ENCODE results near the gene KAZN.

KAZN gene

DNA sequence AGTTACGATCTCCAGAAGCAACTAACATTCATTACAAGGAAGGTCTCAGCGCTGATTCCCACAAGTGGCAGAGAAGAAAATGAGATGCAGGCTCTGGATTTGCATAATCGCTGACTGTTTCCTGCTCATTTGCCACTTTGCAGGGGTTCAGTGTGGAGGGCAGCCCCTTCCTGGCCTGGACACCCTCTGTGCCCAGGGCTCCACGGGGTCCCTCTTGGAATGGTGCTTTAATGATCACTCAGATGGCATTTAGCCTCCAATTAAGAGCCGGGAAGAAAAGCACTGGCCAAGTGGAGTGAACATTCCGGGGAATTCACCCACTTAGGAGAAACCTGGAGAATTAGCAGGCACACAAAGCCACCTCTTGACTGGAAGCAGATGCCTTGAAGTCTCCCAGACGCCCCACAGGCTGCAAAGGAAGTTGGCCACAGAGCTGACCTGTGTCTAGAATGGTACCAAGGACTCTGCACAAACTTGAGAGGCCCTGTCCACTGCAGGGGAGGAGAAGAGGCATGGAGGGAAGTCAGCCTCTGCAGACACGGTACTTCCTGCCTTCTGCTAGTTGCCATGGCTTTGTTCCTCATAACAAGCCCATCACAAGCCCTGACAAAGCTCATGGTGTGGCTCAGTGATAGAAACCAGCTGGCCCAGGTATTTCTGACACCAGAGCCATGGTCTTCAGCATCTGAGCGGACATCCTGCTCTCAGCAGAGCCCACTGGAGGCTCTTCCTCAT is 157.2 kb downstream of the KAZN start:
- no peak for DNase-seq (ENCODE audit: low read depth)
- TF ChIP-seq, protein P1, sequence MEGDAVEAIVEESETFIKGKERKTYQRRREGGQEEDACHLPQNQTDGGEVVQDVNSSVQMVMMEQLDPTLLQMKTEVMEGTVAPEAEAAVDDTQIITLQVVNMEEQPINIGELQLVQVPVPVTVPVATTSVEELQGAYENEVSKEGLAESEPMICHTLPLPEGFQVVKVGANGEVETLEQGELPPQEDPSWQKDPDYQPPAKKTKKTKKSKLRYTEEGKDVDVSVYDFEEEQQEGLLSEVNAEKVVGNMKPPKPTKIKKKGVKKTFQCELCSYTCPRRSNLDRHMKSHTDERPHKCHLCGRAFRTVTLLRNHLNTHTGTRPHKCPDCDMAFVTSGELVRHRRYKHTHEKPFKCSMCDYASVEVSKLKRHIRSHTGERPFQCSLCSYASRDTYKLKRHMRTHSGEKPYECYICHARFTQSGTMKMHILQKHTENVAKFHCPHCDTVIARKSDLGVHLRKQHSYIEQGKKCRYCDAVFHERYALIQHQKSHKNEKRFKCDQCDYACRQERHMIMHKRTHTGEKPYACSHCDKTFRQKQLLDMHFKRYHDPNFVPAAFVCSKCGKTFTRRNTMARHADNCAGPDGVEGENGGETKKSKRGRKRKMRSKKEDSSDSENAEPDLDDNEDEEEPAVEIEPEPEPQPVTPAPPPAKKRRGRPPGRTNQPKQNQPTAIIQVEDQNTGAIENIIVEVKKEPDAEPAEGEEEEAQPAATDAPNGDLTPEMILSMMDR (conservative IDR thresholded peaks at IDR 0.05; ENCODE audit: low read depth, low read length) = no peak
- H3K4me3 ChIP-seq (ENCODE audit: low read depth, low read length) = no peak overlapping the region

DNA sequence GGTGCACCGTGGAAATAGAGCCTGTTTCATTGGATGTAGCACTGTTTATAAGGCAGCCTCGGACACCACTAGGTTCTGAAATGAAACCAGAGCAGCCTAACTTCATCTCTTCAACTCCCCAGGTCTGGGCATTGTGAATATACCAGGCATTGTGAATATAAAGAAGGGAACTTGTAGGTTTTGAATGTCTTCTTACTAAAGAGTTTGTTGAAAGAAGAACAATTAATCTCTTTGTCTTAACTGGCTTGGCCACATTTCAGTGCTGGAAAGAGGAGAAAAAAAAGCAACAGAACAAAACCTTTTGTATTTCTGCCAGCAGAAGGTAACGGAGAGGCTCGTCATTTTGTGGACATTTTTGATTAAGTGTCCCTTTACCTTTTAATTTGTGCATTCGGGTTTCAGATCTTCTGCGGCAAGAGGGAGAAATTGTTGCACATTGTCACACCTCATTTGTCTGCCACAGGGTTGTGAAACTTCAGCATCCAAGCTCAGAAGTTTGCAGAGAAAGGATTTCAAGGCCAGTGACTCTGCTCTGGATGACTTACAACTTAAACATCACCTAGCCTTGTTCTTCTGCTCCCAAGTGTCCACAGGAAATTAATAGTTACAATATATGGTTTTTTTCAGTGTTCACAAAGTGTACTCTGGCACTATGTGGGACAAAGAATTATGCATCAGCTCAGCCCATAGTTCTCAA is 158.3 kb downstream of the KAZN start:
- H3K4me3 ChIP-seq (ENCODE audit: low read depth, low read length) = no peak overlapping the region
- no peak for DNase-seq (ENCODE audit: low read depth)
- TF ChIP-seq, protein P1 (conservative IDR thresholded peaks at IDR 0.05; ENCODE audit: low read depth, low read length) = no peak

DNA sequence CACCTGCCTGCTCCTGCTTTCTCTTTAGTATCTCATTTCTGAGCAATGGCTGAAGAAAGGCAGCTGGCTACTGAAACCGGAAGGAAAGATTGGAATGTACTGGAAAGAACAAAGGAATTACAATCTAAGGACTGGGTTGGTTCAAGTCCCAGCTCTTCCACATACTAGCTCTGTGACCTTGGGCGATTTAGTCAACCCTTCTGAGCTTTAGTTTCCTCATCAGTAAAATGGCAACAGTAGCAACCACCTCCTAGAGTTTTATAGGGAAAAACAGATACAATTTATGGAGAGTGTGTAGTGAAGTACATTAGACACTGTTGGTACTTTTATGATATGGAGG is 158.8 kb downstream of the KAZN start:
- DNase-seq (ENCODE audit: low read depth) = no peak
- no peak overlapping the region for H3K4me3 ChIP-seq (ENCODE audit: low read depth, low read length)
- TF ChIP-seq, protein P1 (conservative IDR thresholded peaks at IDR 0.05; ENCODE audit: low read depth, low read length) = no peak

DNA sequence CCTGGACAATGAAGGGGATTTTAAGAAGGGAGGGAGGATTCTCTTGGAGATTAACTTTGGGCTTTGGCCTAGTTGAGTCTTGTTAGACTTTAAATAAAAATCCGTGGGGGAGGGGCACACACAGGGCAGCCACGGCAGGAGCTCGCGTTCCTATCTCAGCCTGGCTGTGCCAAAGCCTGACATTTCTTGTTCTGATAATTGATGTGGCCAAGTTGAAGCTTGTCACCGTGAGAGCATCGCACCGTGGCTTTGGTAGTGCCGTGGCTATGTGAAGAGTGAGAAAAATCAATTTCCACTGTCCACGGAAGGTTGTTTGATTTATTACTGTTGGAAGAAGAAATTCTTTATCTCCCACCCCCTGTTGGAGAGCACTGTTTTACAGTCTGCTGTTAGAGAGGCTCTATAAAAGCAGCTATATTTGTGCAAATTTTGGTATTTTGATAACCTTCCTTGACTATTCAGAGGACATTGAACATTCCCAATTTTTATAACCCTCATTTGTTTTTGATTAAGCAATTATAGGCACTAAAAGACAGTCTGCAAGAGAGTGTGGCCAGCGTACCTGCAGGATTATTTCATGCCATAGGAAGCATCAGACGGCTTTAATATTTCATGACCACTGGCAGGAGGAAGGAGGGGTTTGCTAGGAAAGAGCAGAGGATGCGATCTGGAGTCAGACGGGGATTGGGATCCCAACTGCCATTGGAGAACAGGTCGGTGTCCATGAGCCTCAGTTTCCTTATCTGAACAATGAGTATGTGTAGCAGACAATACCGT is 160.7 kb downstream of the KAZN start:
- no peak overlapping the region for H3K4me3 ChIP-seq (ENCODE audit: low read depth, low read length)
- TF ChIP-seq, protein P1 (conservative IDR thresholded peaks at IDR 0.05; ENCODE audit: low read depth, low read length) = no peak
- no peak for DNase-seq (ENCODE audit: low read depth)

DNA sequence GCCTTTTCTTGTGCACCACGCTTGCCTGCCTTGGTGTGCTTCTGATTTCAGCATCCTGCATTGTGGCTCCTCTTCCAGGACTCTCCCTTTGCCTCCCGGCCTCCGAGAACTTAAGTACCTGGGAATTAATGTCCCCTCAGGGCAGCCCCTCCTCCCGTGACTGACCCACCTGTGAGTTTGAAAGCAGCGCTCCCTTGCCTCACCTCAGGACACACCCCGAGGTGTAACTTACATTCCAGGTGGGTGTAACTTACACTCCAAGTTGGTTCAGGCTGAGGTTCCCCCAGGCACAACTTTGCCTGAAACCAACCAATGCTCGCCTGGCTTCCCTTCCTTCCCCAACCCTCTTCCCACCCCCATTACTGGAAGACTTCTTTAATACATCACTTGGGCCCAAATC is 161.4 kb downstream of the KAZN start:
- TF ChIP-seq, protein P1 (conservative IDR thresholded peaks at IDR 0.05; ENCODE audit: low read depth, low read length) = no peak

DNA sequence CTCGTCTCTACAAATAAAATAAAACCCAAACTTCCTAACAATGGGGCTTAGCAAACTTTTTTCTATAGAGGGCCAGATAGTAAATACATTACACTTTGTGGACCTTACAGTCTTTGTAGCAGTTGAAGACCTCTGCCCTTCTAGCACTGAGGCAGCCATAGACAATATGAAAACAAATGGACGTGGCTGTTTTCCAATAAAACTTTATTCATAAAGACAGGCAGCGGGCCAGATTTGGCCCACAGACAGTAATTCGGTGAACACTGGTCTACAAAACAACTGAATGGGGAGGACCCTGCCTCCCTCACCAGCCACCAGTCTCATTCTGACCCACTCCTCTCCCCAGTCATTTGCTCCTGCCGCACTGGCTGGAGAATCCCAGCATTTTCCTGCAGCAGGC is 162.3 kb downstream of the KAZN start:
- no peak overlapping the region for H3K4me3 ChIP-seq (ENCODE audit: low read depth, low read length)
- DNase-seq (ENCODE audit: low read depth) = no peak
- TF ChIP-seq, protein P1 (conservative IDR thresholded peaks at IDR 0.05; ENCODE audit: low read depth, low read length) = no peak

More for the DNA sequence above, 161.4 kb downstream of the KAZN start:
- no peak overlapping the region for H3K4me3 ChIP-seq (ENCODE audit: low read depth, low read length)
- DNase-seq (ENCODE audit: low read depth) = no peak

Measured in choroid plexus epithelial cell (primary cell).